Ovary (tissue), 9 donors: ENCODE results near the gene NFKBIL1. TPM values are rescaled to one million over a fixed set of nuclear protein-coding genes. Genes with fewer than 3 reads are reported as not detected.

ENCODE experiments used
- DNase-seq, 5 donors: peaks; one replicate each; pipeline ENCODE4 v3.0.0-alpha.2; 2019 to 2020
- H3K27ac ChIP-seq, 2 donors: fragments of 200-600 bp; one replicate each; pipeline versions ENCODE4 v1.5.1 to v1.8.0; 2019 to 2022
- H3K27me3 ChIP-seq: fragments of 200-600 bp; one replicate; pipeline ENCODE4 v1.8.0; 2022
- H3K36me3 ChIP-seq: fragments of 200-600 bp; sonication (generic); one replicate; pipeline ENCODE4 v1.5.1; 2019
- H3K4me1 ChIP-seq: one replicate; pipeline ENCODE4 v1.8.1; 2013; ENCODE audit warnings: mild to moderate bottlenecking, moderate library complexity; ENCODE audit not compliant: insufficient read depth
- H3K4me3 ChIP-seq: fragments of 200-600 bp; sonication (generic); one replicate; pipeline ENCODE4 v1.5.1; 2017
- H3K9me3 ChIP-seq, 2 donors: fragments of 200-600 bp in 1 of 2; sonication (generic) in 1 of 2; one replicate each; pipeline versions ENCODE4 v1.5.1 to v1.8.1; 2013 to 2019; ENCODE audit warnings: mild to moderate bottlenecking in 1 of 2, moderate library complexity in 1 of 2
- EP300 ChIP-seq: sonication (generic); formaldehyde crosslinking; IDR thresholded peaks from one replicate; pipeline ENCODE4 v1.6.1; 2017; ENCODE audit warnings: antibody characterized with exemption
- POLR2A ChIP-seq: fragments of 450-650 bp; IDR thresholded peaks from one replicate; pipeline ENCODE4 v1.6.1; 2017; ENCODE audit warnings: antibody characterized with exemption, mild to moderate bottlenecking, moderate library complexity
- WGBS, 3 donors: extraction: QIAGEN DNeasy Blood & Tissue Kit in 1 of 3; methylation state at CpG; one replicate each; pipeline versions ENCODE4 v1.1.5 to v1.1.7; 2013 to 2017; 5-methylcytosine and 5-hydroxymethylcytosine counted together
- intact Hi-C, 4 donors: fragments of 100-400 bp; cut with DNase I; formaldehyde crosslinking; loops; one replicate each; pipeline versions ENCODE4 v1.11.0 to v1.15.1; 2022 to 2023
- polyA plus RNA-seq, 2 donors: library from polyadenylated mRNA; stranded (reverse); fragments of 200-250 nt in 1 of 2; fragments of 350-450 nt in 1 of 2; fragmentation: Illumina TruSeq in 1 of 2; extraction: RNeasy Lipid Tissue Mini Kit (QIAGEN cat#74804) in 1 of 2; gene quantifications; one replicate each; pipeline ENCODE4 v1.2.3, GENCODE V29; 2013 to 2014
- total RNA-seq, 7 donors: library from RNA; depleted of rRNA in 2 of 7; stranded (reverse); fragments of >200 nt in 2 of 7; fragmentation: NEBNext Ultra II Directional in 3 of 7; extraction: Animal tissue kit (Norgen Biotek cat#: 25700) in 3 of 7; gene quantifications; one replicate each; pipeline versions ENCODE4 v1.1.0 to v1.2.4, GENCODE V29; 2016 to 2023
- TF ChIP-seq, protein P1 (sequence below), 3 donors: fragments of 450-650 bp in 2 of 3; fragments of 200-600 bp in 1 of 3; IDR thresholded peaks; one replicate each; pipeline versions ENCODE4 v1.5.1 to v1.8.0; 2016 to 2022; ENCODE audit warnings: antibody characterized with exemption in 3 of 3, mild to moderate bottlenecking in 1 of 3
- donor health status: DM: no; HTN: no; CAD: no; lungs with moderate emphysema.
- donor health status: DM: no; HTN: no; CAD: no.
- donor health status: Bipolar disorder and iron deficiency.
- donor health status: DM: yes; HTN: yes; CAD: no.
- donor health status: DM: no; HTN: no; CAD: no.
- donor health status: DM: yes; HTN: yes; CAD: no.

Gene NFKBIL1
- total and polyA plus RNA-seq, 9 donors: 8.2 to 46.0 (median 27.5) TPM

DNA sequence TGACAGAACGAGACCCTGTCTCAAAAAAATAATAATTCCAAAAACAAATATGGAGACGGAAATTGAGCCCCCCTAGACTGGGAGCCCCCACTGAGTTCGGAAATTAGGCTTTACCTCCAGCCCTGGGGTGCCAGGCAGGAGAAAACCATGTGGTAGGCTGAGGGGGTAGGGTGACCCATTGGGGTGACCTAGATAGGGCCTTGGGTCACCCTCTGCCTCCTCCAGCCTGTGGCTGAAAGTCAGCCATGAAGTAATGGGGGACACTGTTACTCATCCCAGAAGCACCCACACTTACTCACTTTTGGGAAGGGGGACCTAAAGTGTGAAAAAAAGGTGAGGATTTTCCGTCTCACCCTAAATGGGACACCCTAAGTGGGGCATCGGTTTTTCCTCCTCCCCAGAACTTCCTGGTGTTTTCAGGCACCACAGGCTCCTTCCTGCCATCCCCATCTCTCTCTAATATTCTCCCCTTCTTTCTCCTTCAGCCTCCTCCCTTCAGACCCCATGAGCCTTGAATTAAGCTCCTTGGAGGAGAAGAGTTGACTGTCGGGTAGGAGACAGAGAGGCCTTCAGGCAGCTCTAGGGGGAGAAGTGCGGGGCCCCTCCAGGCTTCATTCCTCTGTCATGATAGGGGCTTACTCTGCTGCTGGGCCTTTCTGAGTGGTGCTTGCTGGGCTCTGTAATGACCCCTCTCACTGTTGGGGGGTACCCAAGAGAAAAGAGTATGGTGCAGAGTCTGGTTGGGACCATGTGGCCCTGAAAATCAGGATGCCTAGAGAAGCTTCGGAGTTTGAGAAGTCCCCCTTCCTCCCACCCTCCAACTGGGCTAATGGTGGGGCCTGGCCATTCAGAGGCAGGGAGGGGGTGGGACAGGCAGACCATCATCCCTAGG, 32.4 kb downstream of the NFKBIL1 start:
- no peak overlapping the region for H3K4me3 ChIP-seq
- H3K27me3 ChIP-seq: no peaks in the 10 kb centered on the region

DNA sequence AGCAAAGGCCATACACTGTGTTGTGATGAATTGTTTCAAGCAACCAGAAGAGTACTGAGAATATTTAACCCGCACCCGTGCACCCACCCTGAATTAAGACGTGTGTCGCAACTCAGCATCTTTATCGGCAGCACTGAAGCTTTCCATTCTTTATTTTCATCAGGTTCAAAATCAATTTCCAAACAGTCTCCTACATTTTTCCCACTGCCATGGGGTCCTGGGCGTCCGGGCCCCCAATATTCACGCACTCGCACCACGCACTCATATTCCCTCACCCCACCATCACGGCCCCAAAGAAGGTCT, 33.0 kb downstream of the NFKBIL1 start:
- intact Hi-C loops: loop anchor here in 1 of 4 donors (5.0 kb wide), 1 partner anchor 33 kb away; the partner anchor contains the start of genes ATP6V1G2 and NFKBIL1
- H3K4me1 ChIP-seq: peaks cover 5% of the 10 kb centered on the region
- H3K36me3 ChIP-seq: no peaks in the 10 kb centered on the region
- H3K27me3 ChIP-seq: no peaks in the 10 kb centered on the region
- H3K4me3 ChIP-seq: peak overlapping the region; percentile 68
- WGBS, 3 donors: 24 to 35% (median 31%) methylated on average over 11 of the region's 11 CpGs
- TF ChIP-seq, protein P1, sequence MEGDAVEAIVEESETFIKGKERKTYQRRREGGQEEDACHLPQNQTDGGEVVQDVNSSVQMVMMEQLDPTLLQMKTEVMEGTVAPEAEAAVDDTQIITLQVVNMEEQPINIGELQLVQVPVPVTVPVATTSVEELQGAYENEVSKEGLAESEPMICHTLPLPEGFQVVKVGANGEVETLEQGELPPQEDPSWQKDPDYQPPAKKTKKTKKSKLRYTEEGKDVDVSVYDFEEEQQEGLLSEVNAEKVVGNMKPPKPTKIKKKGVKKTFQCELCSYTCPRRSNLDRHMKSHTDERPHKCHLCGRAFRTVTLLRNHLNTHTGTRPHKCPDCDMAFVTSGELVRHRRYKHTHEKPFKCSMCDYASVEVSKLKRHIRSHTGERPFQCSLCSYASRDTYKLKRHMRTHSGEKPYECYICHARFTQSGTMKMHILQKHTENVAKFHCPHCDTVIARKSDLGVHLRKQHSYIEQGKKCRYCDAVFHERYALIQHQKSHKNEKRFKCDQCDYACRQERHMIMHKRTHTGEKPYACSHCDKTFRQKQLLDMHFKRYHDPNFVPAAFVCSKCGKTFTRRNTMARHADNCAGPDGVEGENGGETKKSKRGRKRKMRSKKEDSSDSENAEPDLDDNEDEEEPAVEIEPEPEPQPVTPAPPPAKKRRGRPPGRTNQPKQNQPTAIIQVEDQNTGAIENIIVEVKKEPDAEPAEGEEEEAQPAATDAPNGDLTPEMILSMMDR (IDR thresholded peaks at IDR 0.05): no peak
- TF ChIP-seq POLR2A (no peak), EP300 (no peak)
- no peaks in the 10 kb centered on the region for H3K9me3 ChIP-seq
- DNase-seq: no peak
- peak overlapping the region in 1 of 2 donors; percentile 70 for H3K27ac ChIP-seq

More for the DNA sequence above, 32.4 kb downstream of the NFKBIL1 start:
- TF ChIP-seq POLR2A (no peak), EP300 (no peak)
- TF ChIP-seq, protein P1 (IDR thresholded peaks at IDR 0.05): no peak
- H3K4me1 ChIP-seq: peaks cover 5% of the 10 kb centered on the region
- no peak for DNase-seq
- H3K9me3 ChIP-seq: no peaks in the 10 kb centered on the region
- intact Hi-C loops: loop anchor here in 1 of 4 donors (5.0 kb wide), 1 partner anchor 32 kb away; the partner anchor contains the start of genes ATP6V1G2 and NFKBIL1
- WGBS, 3 donors: 88 to 92% (median 92%) methylated on average over 8 of the region's 8 CpGs
- no peaks in the 10 kb centered on the region for H3K36me3 ChIP-seq
- no peak overlapping the region for H3K27ac ChIP-seq

DNA sequence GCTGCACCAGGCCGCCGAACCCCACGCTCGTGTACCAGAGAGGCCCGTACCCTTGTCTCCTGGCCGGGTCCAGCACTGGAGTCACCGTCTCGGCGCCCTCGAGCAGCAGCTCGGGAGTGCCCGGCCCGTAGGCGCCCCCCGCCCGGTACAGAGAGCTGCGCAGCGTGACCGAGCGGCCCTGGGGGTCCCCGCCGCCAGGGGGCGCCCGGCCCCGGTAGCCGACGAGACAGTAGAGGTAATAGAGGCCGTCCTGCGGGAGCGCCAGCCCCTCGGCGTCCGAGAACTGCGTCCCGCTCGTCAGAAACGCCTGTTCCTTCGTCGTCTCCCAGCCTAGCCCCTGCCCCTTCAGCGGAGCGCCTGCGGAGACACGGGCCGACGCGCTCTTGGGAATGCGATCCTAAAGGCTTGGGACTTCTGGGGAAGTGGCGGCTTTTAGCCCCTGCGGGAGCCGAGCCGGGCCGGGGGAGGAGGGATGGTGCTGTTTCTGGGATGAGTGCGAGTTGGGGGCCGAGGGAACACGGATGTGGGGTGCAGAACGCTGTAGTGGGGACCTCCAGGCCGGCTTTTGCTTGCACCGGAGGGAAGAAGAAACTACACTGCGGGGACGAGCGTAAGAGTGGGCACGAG, 33.5 kb downstream of the NFKBIL1 start:
- Histone ChIP-seq H3K36me3 (no peaks in the 10 kb centered on the region), H3K9me3 (no peaks in the 10 kb centered on the region), H3K27me3 (no peaks in the 10 kb centered on the region), H3K4me1 (peaks cover 5% of the 10 kb centered on the region), H3K4me3 (peak overlapping the region; percentile 68), H3K27ac (peak overlapping the region in 1 of 2 donors; percentile 70)
- DNase-seq: peak; percentile 82 to 93 (median 89)
- intact Hi-C loops: loop anchor here in 1 of 4 donors (5.0 kb wide), 1 partner anchor 34 kb away; the partner anchor contains the start of genes ATP6V1G2 and NFKBIL1
- TF ChIP-seq EP300: no peak
- TF ChIP-seq, protein P1 (IDR thresholded peaks at IDR 0.05): peak; percentile 97 to 98 (median 98)
- 0 to 1% (median 1%) methylated on average over 51 to 62 of the region's 62 CpGs for WGBS, 3 donors

DNA sequence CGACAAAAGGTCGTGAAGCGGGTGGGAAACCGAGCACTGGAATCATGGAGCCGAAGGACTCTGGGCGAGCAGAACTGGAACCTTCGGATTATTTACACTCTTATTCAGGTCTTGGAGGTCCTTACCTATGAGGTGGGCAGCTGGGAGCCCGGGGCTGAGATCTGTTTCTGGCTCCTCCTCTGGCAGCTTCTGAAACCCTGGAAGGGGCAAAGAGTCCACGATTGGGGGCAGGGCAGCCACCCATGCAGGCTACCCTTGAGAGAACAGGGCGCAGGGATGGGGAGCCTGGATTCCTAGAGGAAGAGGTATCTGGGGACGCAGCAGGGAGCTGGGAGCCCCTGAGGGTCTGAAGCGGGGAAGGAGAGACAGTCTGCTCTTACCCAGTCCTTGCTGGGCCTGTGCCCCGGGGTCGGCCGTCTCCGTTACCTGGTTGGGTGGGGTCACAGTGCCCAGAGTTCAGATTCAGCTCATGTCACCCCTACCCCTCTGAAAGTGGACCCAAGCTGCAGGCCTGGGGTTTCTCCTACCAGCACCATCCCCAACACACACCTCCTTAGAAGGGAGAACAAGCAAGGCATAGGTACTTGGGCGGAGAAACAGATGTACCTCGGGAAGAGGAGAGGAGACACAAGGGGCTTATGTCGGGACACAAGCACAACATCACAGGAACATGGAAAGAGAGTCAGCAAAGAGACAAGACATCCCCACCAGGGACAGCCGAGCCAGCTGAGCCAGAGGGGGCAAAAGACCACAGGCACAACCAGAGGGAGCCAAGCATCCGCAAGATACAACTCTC, 34.2 kb downstream of the NFKBIL1 start:
- Histone ChIP-seq H3K4me1 (peaks cover 5% of the 10 kb centered on the region), H3K9me3 (no peaks in the 10 kb centered on the region), H3K4me3 (peak overlapping the region; percentile 68), H3K27ac (peak overlapping the region in 1 of 2 donors; percentile 70), H3K36me3 (no peaks in the 10 kb centered on the region), H3K27me3 (no peaks in the 10 kb centered on the region)
- peak in 3 of 5 donors; percentile 31 to 54 (median 41) for DNase-seq
- 24 to 29% (median 26%) methylated on average over 21 of the region's 21 CpGs for WGBS, 3 donors
- TF ChIP-seq EP300 (no peak), POLR2A (no peak)
- TF ChIP-seq, protein P1 (IDR thresholded peaks at IDR 0.05): no peak
- intact Hi-C loops: loop anchor here in 1 of 4 donors (5.0 kb wide), 1 partner anchor 34 kb away; the partner anchor contains the start of genes ATP6V1G2 and NFKBIL1
